Activated CD8-positive, alpha-beta memory T cell treated with anti-CD3 and anti-CD28 coated beads for 48 hours (primary cell): ENCODE measurements around the gene ETV7.
A peak's percentile ranks its signal among the peaks of the same experiment; 100 is the strongest.
"Not testable (repeated sequence)": the region's sequence is repeated elsewhere in the genome, so short reads cannot be mapped to it uniquely, and the experiment has no call there.

Source experiments
- DNase-seq, 3 experiments: peaks; one replicate each; pipeline ENCODE4 v3.0.0-alpha.2; 2020; ENCODE audit warnings: low read depth in 2 of 3, low spot score in 2 of 3

The ETV7 gene

GRCh38 chr6:36343109-36343680 is 44.3 kb downstream of the ETV7 start:
- DNase-seq: no peak

GRCh38 chr6:36340618-36341454 is 46.6 kb downstream of the ETV7 start:
- DNase-seq: peak; percentile 12 to 63 (median 50)

- no peak for DNase-seq
Measured at GRCh38 chr6:36340306-36340617, 47.2 kb downstream of the ETV7 start.

- DNase-seq: no peak
Measured at GRCh38 chr6:36339146-36339545, 48.3 kb downstream of the ETV7 start.

GRCh38 chr6:36338223-36338622 is 49.2 kb downstream of the ETV7 start:
- not testable (repeated sequence) for DNase-seq

- DNase-seq: no peak
Measured at GRCh38 chr6:36337814-36338213, 49.7 kb downstream of the ETV7 start.

- DNase-seq: no peak
Measured at GRCh38 chr6:36336779-36337241, 50.7 kb downstream of the ETV7 start, which contains the start of gene BNIP5. BNIP5 (minus strand) TSS chr6:36336888; CDS start chr6:36330690, 6,198 bp downstream.

GRCh38 chr6:36336208-36336710 is 51.2 kb downstream of the ETV7 start:
- DNase-seq: no peak

- no peak for DNase-seq
Measured at GRCh38 chr6:36335465-36336207, 51.8 kb downstream of the ETV7 start.

GRCh38 chr6:36334832-36335459 is 52.5 kb downstream of the ETV7 start:
- DNase-seq: no peak

- no peak for DNase-seq
Measured at GRCh38 chr6:36333931-36334725, 53.3 kb downstream of the ETV7 start.

GRCh38 chr6:36333171-36333895 is 54.1 kb downstream of the ETV7 start:
- no peak for DNase-seq

GRCh38 chr6:36331381-36331780 is 56.1 kb downstream of the ETV7 start:
- no peak for DNase-seq

GRCh38 chr6:36330366-36330765 is 57.1 kb downstream of the ETV7 start:
- no peak for DNase-seq

- no peak for DNase-seq
Measured at GRCh38 chr6:36329798-36330291, 57.6 kb downstream of the ETV7 start.

- DNase-seq: no peak
Measured at GRCh38 chr6:36328600-36328999, 58.9 kb downstream of the ETV7 start.

- no peak for DNase-seq
Measured at GRCh38 chr6:36327919-36328236, 59.6 kb downstream of the ETV7 start.

- no peak for DNase-seq
Measured at GRCh38 chr6:36327226-36327918, 60.1 kb downstream of the ETV7 start.

GRCh38 chr6:36326356-36326995 is 61.0 kb downstream of the ETV7 start:
- no peak for DNase-seq
